MM.1S (cell line): ENCODE data around the gene RASGEF1C.

ENCODE experiments used
- DNase-seq: peaks from one replicate; pipeline ENCODE4 v3.0.0-alpha.2; 2015
- H2AFZ ChIP-seq: fragments of 300-600 bp; sonication (generic); 2 replicates; pipeline ENCODE4 v1.6.0; 2016; ENCODE audit warnings: antibody characterized with exemption, low read length
- H3F3A ChIP-seq: fragments of 300-600 bp; sonication (generic); 2 replicates; pipeline ENCODE4 v1.6.1; 2016; ENCODE audit warnings: mild to moderate bottlenecking, antibody characterized with exemption, low read length, moderate library complexity, mixed read lengths; ENCODE audit not compliant: insufficient read depth
- H3K27ac ChIP-seq: fragments of 300-600 bp; sonication (generic); 2 replicates; pipeline ENCODE4 v1.5.1; 2016; ENCODE audit warnings: mild to moderate bottlenecking, low read length
- H3K27me3 ChIP-seq: fragments of 300-600 bp; sonication (generic); replicated peaks from 2 replicates; pipeline ENCODE4 v1.6.0; 2016; ENCODE audit warnings: low read length; ENCODE audit not compliant: insufficient read depth
- H3K36me3 ChIP-seq: fragments of 300-600 bp; sonication (generic); replicated peaks from 2 replicates; pipeline ENCODE4 v1.6.1; 2016; ENCODE audit warnings: mild to moderate bottlenecking, low read length, mixed read lengths; ENCODE audit not compliant: insufficient read depth
- H3K4me1 ChIP-seq: fragments of 300-600 bp; sonication (generic); 2 replicates; pipeline ENCODE4 v1.6.1; 2016; ENCODE audit warnings: low read length, mixed read lengths
- H3K4me2 ChIP-seq: fragments of 300-600 bp; sonication (generic); 2 replicates; pipeline ENCODE4 v1.6.0; 2016; ENCODE audit warnings: low read depth, low read length
- H3K4me3 ChIP-seq: fragments of 300-600 bp; sonication (generic); 2 replicates; pipeline ENCODE4 v1.5.1; 2016; ENCODE audit warnings: low read length, mixed read lengths
- H3K79me2 ChIP-seq: fragments of 300-600 bp; sonication (generic); 2 replicates; pipeline ENCODE4 v1.6.1; 2016; ENCODE audit warnings: mixed run types, low read length, mixed read lengths
- H3K9ac ChIP-seq: fragments of 300-600 bp; sonication (generic); 2 replicates; pipeline ENCODE4 v1.6.1; 2016; ENCODE audit warnings: low read length, mixed read lengths
- H3K9me2 ChIP-seq: fragments of 300-600 bp; sonication (generic); replicated peaks from 2 replicates; pipeline ENCODE4 v1.6.1; 2016; ENCODE audit warnings: mild to moderate bottlenecking, low read length, mixed read lengths; ENCODE audit not compliant: insufficient read depth
- H3K9me3 ChIP-seq: fragments of 300-600 bp; sonication (generic); replicated peaks from 2 replicates; pipeline ENCODE4 v1.6.1; 2016; ENCODE audit warnings: mild to moderate bottlenecking, low read length, mixed read lengths; ENCODE audit not compliant: insufficient read depth
- H4K20me1 ChIP-seq: fragments of 300-600 bp; sonication (generic); 2 replicates; pipeline ENCODE4 v1.6.1; 2016; ENCODE audit warnings: mild to moderate bottlenecking, low read length, moderate library complexity, mixed read lengths; ENCODE audit not compliant: insufficient read depth
- EZH2 ChIP-seq: fragments of 300-600 bp; sonication (generic); optimal IDR thresholded peaks from 2 replicates; pipeline ENCODE3; 2017; ENCODE audit warnings: low read depth, mild to moderate bottlenecking, antibody characterized with exemption, low read length, mixed read lengths
- EZH2phosphoT487 ChIP-seq: fragments of 300-600 bp; sonication (generic); IDR thresholded peaks from 2 replicates; pipeline ENCODE4 v1.6.1; 2018; ENCODE audit warnings: antibody characterized with exemption, low read length
- TF ChIP-seq, protein P1 (sequence below): fragments of 300-600 bp; sonication (generic); IDR thresholded peaks from 2 replicates; pipeline ENCODE4 v1.5.1; 2016; ENCODE audit warnings: antibody characterized with exemption, low read length, mixed read lengths

Gene RASGEF1C

DNA sequence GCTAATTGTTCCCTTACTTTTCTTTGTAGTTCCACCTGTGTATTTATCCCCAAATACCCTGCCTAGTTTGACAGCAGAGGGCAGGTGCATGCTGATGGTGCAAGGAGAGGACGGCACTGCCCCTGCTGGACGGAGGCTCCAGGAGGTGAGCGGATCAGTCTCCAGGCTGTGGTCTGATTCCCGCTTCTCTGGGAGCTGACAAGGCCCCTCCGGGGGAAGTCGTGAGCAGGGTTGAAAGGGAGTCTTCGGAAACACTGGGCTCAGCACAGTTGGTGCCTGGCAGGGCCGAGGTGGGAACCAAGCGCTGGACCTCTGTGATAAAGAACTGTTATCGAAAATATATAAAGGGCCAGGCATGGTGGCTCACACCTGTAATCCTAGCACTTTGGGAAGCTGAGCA lies 52.9 kb downstream of the RASGEF1C start:
- no peak overlapping the region for H3K27ac ChIP-seq
- H3F3A ChIP-seq: no peaks in the 10 kb centered on the region
- no peaks in the 10 kb centered on the region for H3K36me3 ChIP-seq
- TF ChIP-seq, protein P1, sequence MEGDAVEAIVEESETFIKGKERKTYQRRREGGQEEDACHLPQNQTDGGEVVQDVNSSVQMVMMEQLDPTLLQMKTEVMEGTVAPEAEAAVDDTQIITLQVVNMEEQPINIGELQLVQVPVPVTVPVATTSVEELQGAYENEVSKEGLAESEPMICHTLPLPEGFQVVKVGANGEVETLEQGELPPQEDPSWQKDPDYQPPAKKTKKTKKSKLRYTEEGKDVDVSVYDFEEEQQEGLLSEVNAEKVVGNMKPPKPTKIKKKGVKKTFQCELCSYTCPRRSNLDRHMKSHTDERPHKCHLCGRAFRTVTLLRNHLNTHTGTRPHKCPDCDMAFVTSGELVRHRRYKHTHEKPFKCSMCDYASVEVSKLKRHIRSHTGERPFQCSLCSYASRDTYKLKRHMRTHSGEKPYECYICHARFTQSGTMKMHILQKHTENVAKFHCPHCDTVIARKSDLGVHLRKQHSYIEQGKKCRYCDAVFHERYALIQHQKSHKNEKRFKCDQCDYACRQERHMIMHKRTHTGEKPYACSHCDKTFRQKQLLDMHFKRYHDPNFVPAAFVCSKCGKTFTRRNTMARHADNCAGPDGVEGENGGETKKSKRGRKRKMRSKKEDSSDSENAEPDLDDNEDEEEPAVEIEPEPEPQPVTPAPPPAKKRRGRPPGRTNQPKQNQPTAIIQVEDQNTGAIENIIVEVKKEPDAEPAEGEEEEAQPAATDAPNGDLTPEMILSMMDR: no peak
- no peak for TF ChIP-seq EZH2
- no peak for TF ChIP-seq EZH2phosphoT487
- no peaks in the 10 kb centered on the region for H3K4me1 ChIP-seq
- DNase-seq: no peak
- no peak overlapping the region for H3K4me3 ChIP-seq
- no peaks in the 10 kb centered on the region for H3K79me2 ChIP-seq
- H3K9me3 ChIP-seq: no peaks in the 10 kb centered on the region
- no peak overlapping the region for H2AFZ ChIP-seq
- H3K9me2 ChIP-seq: no peaks in the 10 kb centered on the region
- no peak overlapping the region for H3K4me2 ChIP-seq
- H4K20me1 ChIP-seq: no peaks in the 10 kb centered on the region
- H3K9ac ChIP-seq: no peak overlapping the region
- peaks cover 42% of the 10 kb centered on the region for H3K27me3 ChIP-seq

DNA sequence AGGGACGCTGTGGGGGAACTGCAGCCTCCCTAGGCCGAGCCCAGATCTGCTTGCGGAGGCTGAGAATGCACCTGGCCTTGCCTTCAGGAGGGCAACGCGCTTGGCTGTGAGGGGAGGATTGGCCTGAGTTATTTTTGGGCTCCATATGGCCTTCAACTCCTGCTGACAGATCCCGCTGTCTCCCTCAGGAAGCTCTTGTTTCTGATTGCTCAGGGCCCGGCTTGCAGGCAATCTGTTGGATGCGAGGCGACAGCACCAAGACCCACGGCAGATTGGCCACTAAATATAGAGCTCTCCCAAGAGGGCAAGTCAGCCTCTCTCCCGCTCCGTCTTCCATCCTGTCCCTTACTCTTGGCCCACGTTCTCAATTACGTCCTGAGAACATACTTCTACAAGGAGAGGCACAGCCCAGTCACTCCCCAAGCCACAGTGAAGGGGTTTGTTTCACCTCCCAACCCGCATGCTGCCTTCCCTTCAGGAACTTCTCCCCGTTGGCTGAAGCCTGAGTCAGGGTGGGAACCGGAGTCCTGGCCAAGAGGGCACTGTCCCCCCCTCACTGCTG lies 53.6 kb downstream of the RASGEF1C start:
- no peak for DNase-seq
- no peaks in the 10 kb centered on the region for H4K20me1 ChIP-seq

DNA sequence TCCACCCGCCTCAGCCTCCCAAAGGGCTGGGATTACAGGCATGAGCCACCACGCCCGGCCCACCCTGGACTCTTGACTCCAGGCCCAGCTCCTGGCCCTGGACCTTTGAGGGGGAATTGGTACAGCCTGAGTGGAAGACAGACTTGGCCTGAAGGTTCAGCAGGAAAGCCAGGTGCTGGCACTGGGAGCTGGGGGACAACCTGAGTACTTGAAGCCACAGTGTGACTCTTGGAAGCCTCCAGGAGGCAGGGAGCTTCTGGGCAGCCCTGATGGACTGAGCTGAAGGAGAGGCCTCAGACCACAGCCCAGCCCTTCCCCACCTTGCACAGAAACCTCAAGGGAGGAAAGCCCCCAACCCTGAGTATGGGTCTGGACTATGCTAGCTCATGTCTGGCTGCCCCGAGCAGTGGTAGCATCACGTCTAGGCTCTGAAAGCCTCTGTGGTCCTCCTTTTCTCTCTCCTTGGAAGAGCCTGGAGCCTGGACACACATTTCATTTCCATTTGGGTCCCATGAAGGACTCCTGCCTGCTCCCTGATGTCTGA lies 54.1 kb downstream of the RASGEF1C start:
- TF ChIP-seq EZH2phosphoT487: no peak
- TF ChIP-seq, protein P1: no peak
- TF ChIP-seq EZH2: no peak
- H3K27ac ChIP-seq: no peak overlapping the region

More for the DNA sequence above, 53.6 kb downstream of the RASGEF1C start:
- Histone ChIP-seq H3K4me2 (no peak overlapping the region), H3K4me1 (no peaks in the 10 kb centered on the region), H3K27me3 (peaks cover 42% of the 10 kb centered on the region), H3K9me3 (no peaks in the 10 kb centered on the region), H2AFZ (no peak overlapping the region), H3K9me2 (no peaks in the 10 kb centered on the region), H3K9ac (no peak overlapping the region), H3K36me3 (no peaks in the 10 kb centered on the region), H3F3A (no peaks in the 10 kb centered on the region), H3K4me3 (no peak overlapping the region), H3K27ac (no peak overlapping the region), H3K79me2 (no peaks in the 10 kb centered on the region)
- TF ChIP-seq EZH2phosphoT487 (no peak), EZH2 (no peak)
- TF ChIP-seq, protein P1: no peak

More for the DNA sequence above, 54.1 kb downstream of the RASGEF1C start:
- H3K4me3 ChIP-seq: no peak overlapping the region
- no peaks in the 10 kb centered on the region for H3K4me1 ChIP-seq
- H3K27me3 ChIP-seq: peaks cover 42% of the 10 kb centered on the region
- no peak overlapping the region for H3K9ac ChIP-seq
- no peaks in the 10 kb centered on the region for H3K9me2 ChIP-seq
- H3K36me3 ChIP-seq: no peaks in the 10 kb centered on the region
- H3F3A ChIP-seq: no peaks in the 10 kb centered on the region
- no peaks in the 10 kb centered on the region for H3K9me3 ChIP-seq
- H2AFZ ChIP-seq: no peak overlapping the region
- no peaks in the 10 kb centered on the region for H3K79me2 ChIP-seq
- H3K4me2 ChIP-seq: no peak overlapping the region
- no peaks in the 10 kb centered on the region for H4K20me1 ChIP-seq
- DNase-seq: no peak
